Fibroblast of pulmonary artery (primary cell): ENCODE results near the gene PIKFYVE.

ENCODE experiments used
- DNase-seq: peaks from one replicate; pipeline ENCODE4 v3.0.0-alpha.2; 2010; ENCODE audit warnings: low read depth
- H3K4me3 ChIP-seq: replicated peaks from 2 replicates; pipeline ENCODE4 v1.5.1; 2011; ENCODE audit warnings: low read depth, mild to moderate bottlenecking, control low read depth, low read length, moderate library complexity
- TF ChIP-seq, protein P1 (sequence below): IDR thresholded peaks from 2 replicates; pipeline ENCODE4 v1.5.1; 2011; ENCODE audit warnings: mild to moderate bottlenecking, control low read depth, low read length, inconsistent platforms; ENCODE audit errors: missing control alignments

Gene PIKFYVE

DNA sequence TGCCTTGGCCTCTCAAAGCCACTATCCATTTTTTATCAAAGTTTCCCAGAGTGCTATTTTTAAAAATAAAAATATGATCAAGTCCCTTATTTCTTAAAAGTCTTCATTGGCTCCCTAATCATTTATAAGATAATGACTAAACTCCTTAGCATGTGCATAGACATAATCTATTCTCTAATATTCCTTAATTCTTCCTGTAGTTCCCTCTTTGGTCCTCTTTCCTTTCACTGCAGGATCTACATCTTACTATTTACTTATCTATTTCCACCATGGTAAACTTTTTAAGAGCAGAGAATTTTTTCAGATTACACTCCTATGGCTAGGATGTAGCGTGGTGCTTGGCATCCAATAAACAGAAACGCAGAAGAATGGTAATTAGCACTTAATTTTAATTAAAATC lies 30.2 kb upstream of the PIKFYVE start:
- TF ChIP-seq, protein P1, sequence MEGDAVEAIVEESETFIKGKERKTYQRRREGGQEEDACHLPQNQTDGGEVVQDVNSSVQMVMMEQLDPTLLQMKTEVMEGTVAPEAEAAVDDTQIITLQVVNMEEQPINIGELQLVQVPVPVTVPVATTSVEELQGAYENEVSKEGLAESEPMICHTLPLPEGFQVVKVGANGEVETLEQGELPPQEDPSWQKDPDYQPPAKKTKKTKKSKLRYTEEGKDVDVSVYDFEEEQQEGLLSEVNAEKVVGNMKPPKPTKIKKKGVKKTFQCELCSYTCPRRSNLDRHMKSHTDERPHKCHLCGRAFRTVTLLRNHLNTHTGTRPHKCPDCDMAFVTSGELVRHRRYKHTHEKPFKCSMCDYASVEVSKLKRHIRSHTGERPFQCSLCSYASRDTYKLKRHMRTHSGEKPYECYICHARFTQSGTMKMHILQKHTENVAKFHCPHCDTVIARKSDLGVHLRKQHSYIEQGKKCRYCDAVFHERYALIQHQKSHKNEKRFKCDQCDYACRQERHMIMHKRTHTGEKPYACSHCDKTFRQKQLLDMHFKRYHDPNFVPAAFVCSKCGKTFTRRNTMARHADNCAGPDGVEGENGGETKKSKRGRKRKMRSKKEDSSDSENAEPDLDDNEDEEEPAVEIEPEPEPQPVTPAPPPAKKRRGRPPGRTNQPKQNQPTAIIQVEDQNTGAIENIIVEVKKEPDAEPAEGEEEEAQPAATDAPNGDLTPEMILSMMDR = no peak
- H3K4me3 ChIP-seq = no peak overlapping the region
- DNase-seq = no peak

DNA sequence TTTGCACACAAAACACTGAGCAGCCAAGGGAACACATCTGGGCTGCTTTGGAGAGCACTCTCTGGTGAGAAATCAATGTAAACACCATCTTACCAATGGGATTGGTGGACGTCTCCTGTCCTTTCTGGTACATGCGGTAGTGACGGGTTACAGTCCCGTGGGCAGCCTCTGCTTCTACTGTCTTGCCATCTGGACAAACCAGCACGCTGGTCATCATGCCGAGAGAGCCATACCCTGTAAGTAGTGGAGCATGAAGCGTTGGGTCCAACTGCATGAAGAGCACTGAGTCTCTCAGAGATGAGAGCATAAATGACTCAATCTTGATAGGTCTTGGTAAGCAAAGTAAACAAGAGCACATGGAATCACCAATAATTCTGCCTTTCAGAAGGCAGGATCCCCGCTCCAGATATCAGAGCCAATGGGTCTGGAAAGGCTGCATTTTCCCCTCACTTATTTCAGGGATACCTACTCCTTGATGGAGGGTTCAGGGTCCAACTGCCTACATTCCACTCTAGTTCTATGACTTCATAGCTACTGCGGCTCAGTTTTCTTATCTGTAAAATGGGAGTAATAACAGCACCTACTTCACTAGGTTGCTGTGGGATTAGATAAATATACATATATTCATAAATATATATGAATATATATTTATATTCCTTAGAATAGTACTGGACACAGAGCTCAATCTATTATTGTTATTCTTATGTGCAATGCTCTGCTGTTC lies 26.1 kb upstream of the PIKFYVE start:
- no peak overlapping the region for H3K4me3 ChIP-seq
- TF ChIP-seq, protein P1 = no peak
- DNase-seq = no peak

DNA sequence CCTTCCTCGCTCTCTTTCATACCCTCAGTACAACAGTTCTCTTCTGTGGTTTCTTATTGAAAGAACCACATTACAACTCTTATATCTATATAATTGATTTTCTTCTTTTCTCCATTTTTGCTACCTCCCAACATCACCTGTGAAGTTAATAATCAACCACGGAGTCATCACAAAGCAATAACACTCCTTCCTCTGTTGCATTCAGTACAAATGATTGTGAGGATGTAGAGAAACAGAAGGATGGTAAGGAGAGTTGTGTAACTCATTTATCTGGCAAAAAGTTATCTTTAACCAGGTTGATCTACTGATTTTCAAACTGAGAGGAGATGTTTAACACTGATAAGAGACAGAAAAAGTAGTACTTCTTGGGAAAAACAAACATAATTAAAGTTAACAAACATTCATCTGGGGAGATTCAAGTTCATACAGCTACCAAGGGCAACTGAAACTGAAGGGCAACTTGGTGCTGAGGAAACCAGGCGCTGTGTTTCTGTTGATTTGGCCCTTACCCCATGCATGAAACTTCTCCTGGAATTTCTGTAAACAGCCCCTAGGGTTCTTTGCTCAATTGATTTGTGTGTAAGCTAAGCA lies 25.3 kb upstream of the PIKFYVE start:
- no peak overlapping the region for H3K4me3 ChIP-seq
- no peak for DNase-seq
- TF ChIP-seq, protein P1 = no peak

DNA sequence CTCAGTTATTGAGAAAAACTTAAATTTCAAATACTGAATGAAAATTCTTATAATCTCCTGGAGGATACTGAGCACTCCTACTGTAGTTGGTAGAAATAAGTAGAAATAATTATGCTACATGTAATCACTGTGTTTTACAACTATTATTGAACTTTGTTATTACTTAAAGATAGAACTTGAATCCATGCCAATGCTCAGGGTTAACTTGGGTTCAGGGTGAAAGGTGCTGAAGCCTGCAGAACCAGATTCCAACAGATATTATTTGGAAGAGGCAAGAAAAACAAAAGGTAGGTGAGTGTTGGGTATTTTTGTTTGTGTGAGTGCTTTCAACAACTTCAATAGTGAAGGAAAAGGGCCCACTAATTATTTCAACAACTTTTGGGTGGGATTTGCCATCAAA lies 21.6 kb upstream of the PIKFYVE start:
- TF ChIP-seq, protein P1 = no peak
- no peak overlapping the region for H3K4me3 ChIP-seq
- no peak for DNase-seq

DNA sequence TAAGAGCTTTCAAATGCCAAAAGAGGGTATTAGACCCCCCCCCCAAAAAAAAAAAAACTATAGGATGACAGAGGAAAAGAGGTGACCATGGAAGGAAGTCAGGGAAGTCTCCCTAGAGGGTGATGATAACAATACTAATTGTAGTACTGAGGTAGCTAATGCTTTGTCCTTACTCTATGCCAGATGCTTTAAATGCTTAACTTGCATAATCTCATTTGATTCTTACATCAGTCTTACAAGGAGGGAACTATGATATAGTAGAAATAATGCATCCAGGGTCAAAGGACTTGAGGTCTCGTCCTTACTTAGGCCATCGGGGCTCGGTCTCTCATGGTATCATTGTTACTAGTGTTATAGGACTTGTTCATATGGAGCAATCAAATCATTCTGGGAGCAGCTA lies 20.3 kb upstream of the PIKFYVE start:
- TF ChIP-seq, protein P1 = no peak
- no peak for DNase-seq
- no peak overlapping the region for H3K4me3 ChIP-seq

DNA sequence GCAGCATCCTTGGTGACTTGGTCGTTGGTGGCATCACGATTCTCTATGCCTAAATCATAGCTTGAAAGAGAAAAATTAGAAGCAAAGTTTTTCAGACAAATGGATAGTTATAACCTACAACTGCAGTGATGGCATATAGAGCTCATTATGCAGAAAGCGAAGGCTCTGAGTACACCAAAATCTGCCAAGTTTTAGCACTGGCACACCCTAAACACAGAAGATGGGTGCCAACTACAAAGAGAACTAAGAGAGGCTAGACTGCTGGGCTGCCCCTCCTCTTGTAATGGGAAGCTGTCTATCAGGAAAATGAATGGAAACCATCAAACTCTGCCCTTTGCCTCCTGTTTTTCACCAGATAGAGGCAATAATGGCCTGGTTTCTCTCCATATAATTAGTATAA lies 17.5 kb upstream of the PIKFYVE start:
- no peak for DNase-seq
- no peak overlapping the region for H3K4me3 ChIP-seq
- TF ChIP-seq, protein P1 = no peak

DNA sequence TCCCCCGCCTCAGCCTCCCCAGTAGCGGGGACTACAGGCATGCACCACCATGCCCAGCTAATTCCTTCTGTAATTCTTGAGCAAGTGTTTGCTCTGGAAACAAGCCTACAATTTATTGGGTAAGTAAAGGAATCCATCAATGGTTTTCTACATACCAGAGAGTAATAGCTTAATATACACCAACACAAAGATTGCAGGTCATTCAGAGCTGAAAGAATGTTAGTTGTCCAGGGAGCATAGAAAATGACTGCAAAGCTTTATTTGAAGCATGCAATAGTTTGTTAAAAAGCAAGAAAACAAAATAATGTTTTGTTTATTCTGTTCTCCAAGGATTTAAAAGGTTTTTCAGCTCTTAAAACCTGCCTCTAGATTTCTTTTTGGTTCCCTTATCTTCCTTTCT lies 16.8 kb upstream of the PIKFYVE start:
- DNase-seq = no peak
- TF ChIP-seq, protein P1 = no peak
- no peak overlapping the region for H3K4me3 ChIP-seq
